Measurements from ENCODE around the gene RHOH. TPM values are rescaled to one million over a fixed set of nuclear protein-coding genes. Genes with fewer than 3 reads are reported as not detected.

Gene RHOH
- total and polyA plus RNA-seq, 5 donors from 2014 or later = 360 to 645 (median 432) TPM

DNA sequence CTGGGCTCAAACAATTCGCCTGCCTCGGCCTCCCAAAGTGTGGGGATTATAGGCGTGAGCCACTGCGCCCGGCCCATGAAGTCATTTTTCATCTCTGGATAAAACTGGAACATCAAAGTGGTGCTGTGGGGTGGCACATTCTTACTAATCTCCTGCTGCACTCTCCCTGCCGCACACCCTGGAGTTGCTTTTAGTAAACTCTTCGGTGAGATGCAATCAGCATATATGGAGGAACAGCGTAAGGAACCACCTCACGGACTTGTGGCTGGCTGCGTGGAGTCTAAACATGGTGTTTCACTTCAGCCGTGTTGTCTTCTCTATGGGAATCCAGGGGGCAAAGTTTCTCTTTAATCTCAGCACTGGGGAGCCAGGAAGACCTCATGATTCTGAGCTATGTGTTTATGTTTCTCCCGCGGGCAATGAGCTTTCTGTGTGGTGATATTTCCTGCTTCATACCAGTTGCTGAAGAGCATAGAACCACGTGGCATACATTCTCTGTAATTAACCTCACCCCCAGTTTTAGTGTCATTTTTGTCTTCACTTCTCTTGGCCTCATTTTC, 2.1 kb upstream of the RHOH start:
- H3K36me3 ChIP-seq (ENCODE audit: control insufficient read depth, insufficient read depth, low read length) = peaks cover 6% of the 10 kb centered on the region
- ATAC-seq (ENCODE audit: low read depth in 2 of 2) (peak; percentile 64 to 70), DNase-seq (peak; percentile 44 to 88 (median 82))
- H3K4me3 Mint-ChIP-seq = peak overlapping the region; percentile 97 to 99 (median 98)
- H3K27ac Mint-ChIP-seq = peak overlapping the region; percentile 99
- H3K9me3 Mint-ChIP-seq = peaks cover 0 to 3% (median 0%) of the 10 kb centered on the region in 7 donors
- peaks cover 54% of the 10 kb centered on the region for H3K4me1 ChIP-seq (ENCODE audit: control insufficient read depth, insufficient read depth, low read length, poor library complexity, severe bottlenecking)
- peak overlapping the region; percentile 97 for H3K4me3 ChIP-seq (ENCODE audit: low read depth, low read length)
- peaks cover 14% of the 10 kb centered on the region for H3K27me3 Mint-ChIP-seq
- H3K9me3 ChIP-seq (ENCODE audit: control insufficient read depth in 2 of 2, low read length in 2 of 2) = no peaks in the 10 kb centered on the region
- H3K36me3 Mint-ChIP-seq = peaks cover 24% of the 10 kb centered on the region
- no peaks in the 10 kb centered on the region for H3K27me3 ChIP-seq (ENCODE audit: control insufficient read depth, insufficient read depth, low read length)
- H3K4me1 Mint-ChIP-seq = peaks cover 4 to 63% (median 47%) of the 10 kb centered on the region in 4 donors
- H3K27ac ChIP-seq (ENCODE audit: insufficient read depth, low read length, poor library complexity, severe bottlenecking) = peak overlapping the region; percentile 100

GRCh38 chr4:40195182-40196177, 1.4 kb upstream of the RHOH start:
- H3K4me3 Mint-ChIP-seq = peak overlapping the region; percentile 97 to 99 (median 98)
- peaks cover 10% of the 10 kb centered on the region for H3K36me3 ChIP-seq (ENCODE audit: control insufficient read depth, insufficient read depth, low read length)
- peaks cover 32% of the 10 kb centered on the region for H3K36me3 Mint-ChIP-seq
- peaks cover 58% of the 10 kb centered on the region for H3K4me1 ChIP-seq (ENCODE audit: control insufficient read depth, insufficient read depth, low read length, poor library complexity, severe bottlenecking)
- peak overlapping the region; percentile 97 for H3K4me3 ChIP-seq (ENCODE audit: low read depth, low read length)
- peak overlapping the region; percentile 99 to 100 (median 99) for H3K27ac Mint-ChIP-seq
- H3K4me1 Mint-ChIP-seq = peaks cover 0 to 56% (median 41%) of the 10 kb centered on the region in 4 donors
- no peak for DNase-seq
- peak overlapping the region; percentile 100 for H3K27ac ChIP-seq (ENCODE audit: insufficient read depth, low read length, poor library complexity, severe bottlenecking)
- H3K9me3 ChIP-seq (ENCODE audit: control insufficient read depth in 2 of 2, low read length in 2 of 2) = no peaks in the 10 kb centered on the region
- no peak for ATAC-seq (ENCODE audit: low read depth in 2 of 2)
- H3K27me3 ChIP-seq (ENCODE audit: control insufficient read depth, insufficient read depth, low read length) = no peaks in the 10 kb centered on the region
- H3K27me3 Mint-ChIP-seq = peaks cover 14% of the 10 kb centered on the region
- peaks cover 0 to 3% (median 0%) of the 10 kb centered on the region in 7 donors for H3K9me3 Mint-ChIP-seq

DNA sequence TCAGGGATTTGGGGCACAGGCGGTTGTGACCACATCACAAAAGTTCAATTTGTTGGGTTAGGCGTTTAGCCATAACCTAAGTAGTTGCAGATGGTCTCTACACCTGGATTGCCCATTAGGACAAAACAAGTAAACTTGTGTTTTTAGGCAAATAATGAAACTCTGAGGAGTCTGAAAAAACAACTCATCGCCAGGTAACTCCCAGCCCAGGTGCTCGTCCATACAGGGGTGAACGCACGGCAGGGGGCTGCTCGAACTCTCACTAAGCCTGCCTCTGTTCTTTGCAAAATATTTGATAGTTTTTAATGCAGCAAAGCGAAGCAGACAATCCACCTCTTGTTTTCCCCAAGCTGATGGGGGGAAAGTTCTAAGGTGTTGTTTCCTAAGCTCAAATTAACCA, 559 bp upstream of the RHOH start:
- DNase-seq = no peak
- Histone ChIP-seq H3K27me3 (ENCODE audit: control insufficient read depth, insufficient read depth, low read length) (no peaks in the 10 kb centered on the region), H3K27ac (ENCODE audit: insufficient read depth, low read length, poor library complexity, severe bottlenecking) (peak overlapping the region; percentile 100), H3K9me3 (ENCODE audit: control insufficient read depth in 2 of 2, low read length in 2 of 2) (no peaks in the 10 kb centered on the region), H3K36me3 (ENCODE audit: control insufficient read depth, insufficient read depth, low read length) (peaks cover 11% of the 10 kb centered on the region), H3K4me3 (ENCODE audit: low read depth, low read length) (peak overlapping the region; percentile 97), H3K4me1 (ENCODE audit: control insufficient read depth, insufficient read depth, low read length, poor library complexity, severe bottlenecking) (peaks cover 62% of the 10 kb centered on the region)
- H3K27ac Mint-ChIP-seq = peak overlapping the region; percentile 99 to 100 (median 99)
- ATAC-seq (ENCODE audit: low read depth in 2 of 2) = no peak
- peak overlapping the region; percentile 97 to 99 (median 98) for H3K4me3 Mint-ChIP-seq
- H3K9me3 Mint-ChIP-seq = peaks cover 0 to 3% (median 0%) of the 10 kb centered on the region in 7 donors
- peaks cover 14% of the 10 kb centered on the region for H3K27me3 Mint-ChIP-seq
- H3K4me1 Mint-ChIP-seq = peaks cover 0 to 51% (median 33%) of the 10 kb centered on the region in 4 donors
- H3K36me3 Mint-ChIP-seq = peaks cover 40% of the 10 kb centered on the region

DNA sequence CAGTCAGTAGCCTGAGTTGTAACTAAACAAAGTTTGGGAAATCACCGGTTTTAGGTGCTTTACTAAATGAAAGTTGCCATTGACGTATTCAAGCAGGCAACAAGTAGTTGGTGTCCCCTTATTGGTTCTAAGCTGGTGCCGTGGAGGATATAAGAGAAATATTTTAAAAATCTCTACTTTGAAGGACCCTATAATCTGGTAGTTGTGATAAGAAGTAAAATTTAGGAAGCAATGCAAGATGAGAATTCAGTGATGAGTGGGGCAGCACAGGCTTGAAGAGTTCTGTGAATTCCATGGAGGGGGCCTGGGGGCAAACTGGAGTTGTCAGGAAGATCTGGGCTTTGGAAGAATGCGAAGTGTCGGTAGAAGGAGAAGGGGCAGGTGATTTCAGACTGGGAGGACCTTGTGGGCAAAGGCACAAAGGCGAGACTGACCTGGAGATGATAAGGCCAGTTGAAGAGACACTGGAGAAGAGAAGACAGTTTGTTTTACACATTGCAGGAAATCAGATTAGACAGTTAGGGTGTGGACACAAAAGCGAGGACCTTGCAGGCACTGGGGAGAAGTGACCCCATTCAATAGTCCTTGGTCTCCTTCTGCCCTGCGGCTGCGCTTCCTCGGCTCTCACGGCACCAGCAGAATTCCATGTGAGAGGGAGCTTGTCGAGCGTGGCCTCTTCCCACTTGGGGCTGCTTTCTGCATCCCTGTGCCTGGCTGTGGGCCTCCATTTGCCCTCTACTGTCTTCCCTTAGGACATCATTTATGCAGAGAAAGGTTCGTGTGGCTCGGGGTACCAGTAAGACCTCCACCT, 1.3 kb downstream of the RHOH start:
- peaks cover 11% of the 10 kb centered on the region for H3K36me3 ChIP-seq (ENCODE audit: control insufficient read depth, insufficient read depth, low read length)
- H3K9me3 Mint-ChIP-seq = peaks cover 0 to 6% (median 0%) of the 10 kb centered on the region in 7 donors
- peaks cover 50% of the 10 kb centered on the region for H3K36me3 Mint-ChIP-seq
- H3K27ac ChIP-seq (ENCODE audit: insufficient read depth, low read length, poor library complexity, severe bottlenecking) = peak overlapping the region; percentile 100
- H3K4me1 Mint-ChIP-seq = peaks cover 6 to 44% (median 25%) of the 10 kb centered on the region in 4 donors
- ATAC-seq (ENCODE audit: low read depth in 2 of 2) = peak; percentile 8 to 17
- peaks cover 10% of the 10 kb centered on the region for H3K27me3 Mint-ChIP-seq
- H3K27me3 ChIP-seq (ENCODE audit: control insufficient read depth, insufficient read depth, low read length) = no peaks in the 10 kb centered on the region
- peak overlapping the region; percentile 93 to 99 (median 99) for H3K27ac Mint-ChIP-seq
- peak in 2 of 3 donors; percentile 74 to 81 for DNase-seq
- peak overlapping the region; percentile 97 for H3K4me3 ChIP-seq (ENCODE audit: low read depth, low read length)
- peaks cover 68% of the 10 kb centered on the region for H3K4me1 ChIP-seq (ENCODE audit: control insufficient read depth, insufficient read depth, low read length, poor library complexity, severe bottlenecking)
- H3K9me3 ChIP-seq (ENCODE audit: control insufficient read depth in 2 of 2, low read length in 2 of 2) = no peaks in the 10 kb centered on the region
- peak overlapping the region; percentile 97 to 99 (median 98) for H3K4me3 Mint-ChIP-seq

GRCh38 chr4:40199179-40199670, 2.4 kb downstream of the RHOH start:
- H3K4me1 Mint-ChIP-seq = peaks cover 6 to 41% (median 26%) of the 10 kb centered on the region in 4 donors
- no peaks in the 10 kb centered on the region for H3K27me3 ChIP-seq (ENCODE audit: control insufficient read depth, insufficient read depth, low read length)
- H3K4me1 ChIP-seq (ENCODE audit: control insufficient read depth, insufficient read depth, low read length, poor library complexity, severe bottlenecking) = peaks cover 66% of the 10 kb centered on the region
- no peaks in the 10 kb centered on the region for H3K9me3 ChIP-seq (ENCODE audit: control insufficient read depth in 2 of 2, low read length in 2 of 2)
- ATAC-seq (ENCODE audit: low read depth in 2 of 2) (no peak), DNase-seq (peak in 2 of 3 donors; percentile 58 to 69)
- peaks cover 10% of the 10 kb centered on the region for H3K27me3 Mint-ChIP-seq
- peak overlapping the region; percentile 97 to 99 (median 98) for H3K4me3 Mint-ChIP-seq
- peak overlapping the region; percentile 97 for H3K4me3 ChIP-seq (ENCODE audit: low read depth, low read length)
- H3K9me3 Mint-ChIP-seq = peaks cover 0 to 6% (median 0%) of the 10 kb centered on the region in 7 donors
- H3K27ac ChIP-seq (ENCODE audit: insufficient read depth, low read length, poor library complexity, severe bottlenecking) = peak overlapping the region; percentile 100
- H3K36me3 Mint-ChIP-seq = peaks cover 61% of the 10 kb centered on the region
- peaks cover 14% of the 10 kb centered on the region for H3K36me3 ChIP-seq (ENCODE audit: control insufficient read depth, insufficient read depth, low read length)
- peak overlapping the region; percentile 93 to 99 (median 99) for H3K27ac Mint-ChIP-seq

GRCh38 chr4:40199999-40200874, 3.4 kb downstream of the RHOH start:
- Histone ChIP-seq H3K27ac (ENCODE audit: insufficient read depth, low read length, poor library complexity, severe bottlenecking) (peak overlapping the region; percentile 100), H3K9me3 (ENCODE audit: control insufficient read depth in 2 of 2, low read length in 2 of 2) (no peaks in the 10 kb centered on the region), H3K4me3 (ENCODE audit: low read depth, low read length) (peak overlapping the region; percentile 97), H3K4me1 (ENCODE audit: control insufficient read depth, insufficient read depth, low read length, poor library complexity, severe bottlenecking) (peaks cover 66% of the 10 kb centered on the region), H3K27me3 (ENCODE audit: control insufficient read depth, insufficient read depth, low read length) (no peaks in the 10 kb centered on the region), H3K36me3 (ENCODE audit: control insufficient read depth, insufficient read depth, low read length) (peaks cover 18% of the 10 kb centered on the region)
- DNase-seq = peak; percentile 43 to 92 (median 70)
- peak; percentile 33 to 47 for ATAC-seq (ENCODE audit: low read depth in 2 of 2)
- peaks cover 70% of the 10 kb centered on the region for H3K36me3 Mint-ChIP-seq
- H3K4me1 Mint-ChIP-seq = peaks cover 6 to 41% (median 26%) of the 10 kb centered on the region in 4 donors
- peaks cover 0 to 6% (median 0%) of the 10 kb centered on the region in 7 donors for H3K9me3 Mint-ChIP-seq
- H3K4me3 Mint-ChIP-seq = peak overlapping the region; percentile 97 to 99 (median 98)
- H3K27ac Mint-ChIP-seq = peak overlapping the region; percentile 93 to 99 (median 99)
- peaks cover 10% of the 10 kb centered on the region for H3K27me3 Mint-ChIP-seq

All from CD4-positive, CD25-positive, alpha-beta regulatory T cell (primary cell).